GM12801 (cell line): ENCODE measurements around the gene PLEKHA5.

Source experiments
- CTCF ChIP-seq: IDR thresholded peaks from one replicate; pipeline ENCODE4 v1.5.1; 2011; ENCODE audit warnings: control low read depth; ENCODE audit not compliant: insufficient read length; ENCODE audit errors: extremely low read depth

The PLEKHA5 gene

GRCh38 chr12:19284658-19285057 lies 155.1 kb downstream of the PLEKHA5 start:
- no peak for TF ChIP-seq CTCF

- TF ChIP-seq CTCF, result no peak
Measured at GRCh38 chr12:19285793-19286448, 156.4 kb downstream of the PLEKHA5 start.

GRCh38 chr12:19287302-19287701 lies 157.8 kb downstream of the PLEKHA5 start:
- no peak for TF ChIP-seq CTCF

- no peak for TF ChIP-seq CTCF
Measured at GRCh38 chr12:19288161-19288560, 158.6 kb downstream of the PLEKHA5 start.

GRCh38 chr12:19288603-19289244 lies 159.2 kb downstream of the PLEKHA5 start:
- TF ChIP-seq CTCF, result no peak

- TF ChIP-seq CTCF, result no peak
Measured at GRCh38 chr12:19298836-19299605, 169.5 kb downstream of the PLEKHA5 start.

- TF ChIP-seq CTCF, result no peak
Measured at GRCh38 chr12:19299765-19300164, 170.2 kb downstream of the PLEKHA5 start.
